CD4-positive, alpha-beta T cell treated with Interleukin-17A for 4 hours (primary cell): ENCODE data around the gene PECR.
"Not testable (repeated sequence)": the region's sequence is repeated elsewhere in the genome, so short reads cannot be mapped to it uniquely, and the experiment has no call there.

Experiments used
- DNase-seq: peaks from one replicate; pipeline ENCODE4 v3.0.0-alpha.2; 2020; ENCODE audit warnings: mixed read lengths

The PECR gene

GRCh38 chr2:215997219-215997618, 84.4 kb downstream of the PECR start:
- no peak for DNase-seq

- DNase-seq: no peak
Measured at GRCh38 chr2:215994911-215995310, 86.7 kb downstream of the PECR start.

GRCh38 chr2:215988556-215989207, 92.9 kb downstream of the PECR start:
- not testable (repeated sequence) for DNase-seq
